ENCODE results near the gene TUBA3C.
"Not testable (repeated sequence)": the region's sequence is repeated elsewhere in the genome, so short reads cannot be mapped to it uniquely, and the experiment has no call there.

The TUBA3C gene

DNA sequence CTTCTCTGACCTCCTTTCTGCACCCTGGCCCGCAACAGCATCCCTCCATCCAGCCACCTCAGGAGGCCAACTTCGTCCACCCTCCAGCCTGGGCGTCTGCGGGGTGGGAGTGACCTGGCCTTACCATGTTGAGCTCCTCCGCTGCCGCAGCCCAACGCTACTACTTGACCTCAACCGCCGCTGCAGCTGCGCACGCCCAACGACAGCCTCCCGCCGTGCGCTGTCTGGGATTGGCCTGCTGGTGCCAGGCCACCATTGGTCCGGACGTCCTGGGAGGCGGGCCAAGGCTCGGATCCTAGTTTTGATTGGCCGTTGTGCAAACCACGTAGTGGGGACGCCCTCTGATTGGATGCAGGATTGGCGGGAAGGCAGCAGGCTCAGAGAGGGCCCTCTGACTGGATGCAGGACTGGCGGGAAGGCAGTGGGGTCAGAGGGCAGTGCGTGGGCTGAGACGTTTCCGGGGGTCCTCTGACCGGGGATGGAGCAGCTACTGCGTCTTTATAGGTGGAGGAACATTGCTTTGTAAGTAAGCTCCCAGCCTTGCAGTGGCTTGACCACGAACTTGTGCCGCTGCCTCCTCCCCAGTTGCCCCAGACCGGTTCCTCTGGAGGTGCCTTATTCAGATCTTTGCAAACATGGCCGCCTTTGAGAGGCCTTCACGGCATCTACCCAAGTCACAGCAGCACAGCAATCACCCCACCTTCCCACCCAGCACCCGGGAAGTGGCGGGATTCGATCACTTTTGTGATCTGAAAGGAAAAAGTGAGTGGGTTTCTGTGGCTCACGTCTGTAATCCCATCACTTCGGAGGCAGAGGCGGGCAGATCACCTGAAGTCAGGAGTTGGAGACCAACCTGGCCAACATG lies at the start of gene TUBA3C:
Gene TUBA3C, minus strand, starts transcription at position 204 of the 865 bp plus-strand sequence. Its CDS starts 77 bp downstream, at position 127.
- DNase-seq (ENCODE audit: low read depth), result no peak

DNA sequence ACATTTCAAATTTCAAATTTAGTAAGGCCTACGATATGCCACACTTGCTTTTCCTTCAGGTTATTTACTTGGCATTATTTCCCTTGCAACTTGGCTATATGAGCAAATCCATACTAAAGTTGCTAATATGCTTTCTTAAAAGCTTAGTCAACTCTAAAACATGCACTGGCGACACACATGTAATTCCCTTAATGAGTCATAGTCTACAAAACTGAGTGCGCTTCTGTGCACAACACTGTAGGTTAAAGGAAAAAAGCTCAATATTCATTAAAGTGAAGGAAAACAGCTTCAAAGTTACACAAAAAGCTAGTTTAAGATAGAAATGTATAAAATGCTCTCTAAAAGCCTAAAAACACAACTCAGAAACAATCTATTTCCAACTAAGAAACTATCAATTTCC lies 25.8 kb upstream of the TUBA3C start:
- DNase-seq (ENCODE audit: low read depth), result not testable (repeated sequence)

DNA sequence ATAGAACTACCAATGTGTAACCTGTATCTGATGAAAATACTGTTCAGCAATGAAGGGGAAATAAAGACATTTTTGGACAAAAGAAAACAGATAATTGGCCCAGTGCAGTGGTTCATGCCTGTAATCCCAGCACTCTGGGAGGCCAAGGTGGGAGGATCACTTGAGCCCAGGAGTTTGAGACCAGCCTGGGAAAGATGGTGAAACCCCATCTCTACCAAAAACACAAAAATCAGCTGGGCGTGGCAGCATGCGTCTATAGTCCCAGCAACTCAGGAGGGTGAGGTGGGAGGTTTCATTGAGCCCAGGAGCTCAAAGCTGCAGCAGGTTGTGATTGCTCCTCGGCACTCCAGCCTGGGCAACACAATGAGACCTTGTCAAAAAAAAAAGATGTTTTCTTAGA lies 11.0 kb upstream of the TUBA3C start:
- not testable (repeated sequence) for DNase-seq (ENCODE audit: low read depth)

DNA sequence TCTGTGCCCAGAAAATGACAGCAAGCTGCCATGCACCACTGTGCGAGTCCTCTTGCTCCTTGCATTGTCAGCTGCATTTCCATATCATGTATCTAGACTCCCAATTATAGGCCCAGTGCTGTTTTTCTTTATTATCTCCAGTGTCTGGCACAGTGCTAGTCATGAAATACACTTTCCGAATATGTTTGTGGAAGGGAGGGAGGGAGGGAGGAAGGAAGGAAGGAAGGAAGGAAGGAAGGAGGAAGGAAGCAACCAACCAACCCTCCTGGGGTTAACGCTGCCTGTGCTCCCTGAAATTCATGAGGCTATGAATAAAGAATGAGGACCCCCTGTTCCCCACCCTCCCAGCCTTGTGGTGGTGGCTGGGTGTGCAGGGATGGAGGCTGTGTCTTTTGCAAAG lies 8.3 kb upstream of the TUBA3C start:
- not testable (repeated sequence) for DNase-seq (ENCODE audit: low read depth)

DNA sequence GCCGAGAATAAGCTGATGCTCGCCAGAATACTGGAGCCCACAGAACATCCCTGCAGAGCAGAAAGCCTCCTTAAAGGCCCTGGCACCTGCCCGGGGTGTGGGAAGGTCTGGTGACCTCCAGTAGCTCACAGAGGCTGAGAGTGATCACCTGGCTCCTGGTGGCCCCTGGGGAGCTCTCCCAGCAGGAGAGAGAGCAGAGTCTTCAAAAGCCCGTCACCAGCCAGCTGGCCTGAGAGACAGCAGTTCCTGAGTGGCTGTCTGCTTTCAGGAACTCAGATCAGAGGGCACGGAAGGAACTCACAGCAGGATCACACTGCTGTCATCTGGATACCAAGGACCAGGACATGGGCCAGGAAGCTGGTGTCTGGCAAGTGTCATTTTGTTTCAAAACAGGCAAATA lies 7.7 kb upstream of the TUBA3C start:
- DNase-seq (ENCODE audit: low read depth), result not testable (repeated sequence)

DNA sequence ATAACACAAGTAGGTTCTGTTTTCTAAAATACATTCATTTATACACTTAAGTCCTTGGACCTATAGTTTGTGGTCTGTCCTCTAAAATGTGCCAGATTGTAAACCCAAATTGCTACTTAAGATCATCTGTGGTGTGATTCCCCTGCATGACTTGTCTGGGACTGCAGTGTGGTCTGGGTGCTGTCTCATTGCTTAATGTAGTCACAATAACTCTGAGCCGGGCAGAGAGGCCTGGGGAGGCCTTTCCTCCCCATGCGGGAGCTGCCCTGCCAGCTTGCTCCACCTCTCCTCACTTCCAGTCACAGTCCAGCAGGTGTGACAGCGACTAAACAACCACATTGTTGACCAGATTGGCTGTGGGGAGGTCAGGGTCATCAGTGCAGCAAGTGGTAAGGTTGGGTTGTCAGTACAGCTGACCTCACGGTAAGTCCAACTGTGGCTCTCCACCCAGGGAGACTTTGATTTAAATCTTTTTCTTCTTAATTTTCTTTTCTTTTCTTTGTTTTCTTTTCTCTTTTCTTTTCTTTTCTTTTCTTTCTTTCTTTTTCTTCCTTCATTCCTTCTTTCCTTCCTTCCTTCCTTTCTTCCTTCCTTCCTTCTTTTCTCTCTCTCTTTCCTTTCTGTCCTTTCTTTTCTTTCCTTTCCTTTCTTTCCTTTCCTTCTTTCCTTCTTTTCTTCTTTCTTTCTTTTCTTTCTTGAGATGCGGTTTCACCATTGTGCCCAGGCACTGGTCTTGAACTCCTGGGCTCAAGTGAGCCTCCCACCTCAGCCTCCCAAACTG lies 4.4 kb upstream of the TUBA3C start:
- no peak for DNase-seq (ENCODE audit: low read depth)

- no peak for DNase-seq (ENCODE audit: low read depth)
These were observed 3.7 kb upstream of the TUBA3C start for GRCh38 chr13:19185086-19185864.

- DNase-seq (ENCODE audit: low read depth), result no peak
These were observed 2.6 kb upstream of the TUBA3C start for GRCh38 chr13:19184176-19184575.

- no peak for DNase-seq (ENCODE audit: low read depth)
These were observed 2.1 kb upstream of the TUBA3C start for GRCh38 chr13:19183676-19184075.

- DNase-seq (ENCODE audit: low read depth), result no peak
These were observed 912 bp upstream of the TUBA3C start for GRCh38 chr13:19182536-19182935.

DNA sequence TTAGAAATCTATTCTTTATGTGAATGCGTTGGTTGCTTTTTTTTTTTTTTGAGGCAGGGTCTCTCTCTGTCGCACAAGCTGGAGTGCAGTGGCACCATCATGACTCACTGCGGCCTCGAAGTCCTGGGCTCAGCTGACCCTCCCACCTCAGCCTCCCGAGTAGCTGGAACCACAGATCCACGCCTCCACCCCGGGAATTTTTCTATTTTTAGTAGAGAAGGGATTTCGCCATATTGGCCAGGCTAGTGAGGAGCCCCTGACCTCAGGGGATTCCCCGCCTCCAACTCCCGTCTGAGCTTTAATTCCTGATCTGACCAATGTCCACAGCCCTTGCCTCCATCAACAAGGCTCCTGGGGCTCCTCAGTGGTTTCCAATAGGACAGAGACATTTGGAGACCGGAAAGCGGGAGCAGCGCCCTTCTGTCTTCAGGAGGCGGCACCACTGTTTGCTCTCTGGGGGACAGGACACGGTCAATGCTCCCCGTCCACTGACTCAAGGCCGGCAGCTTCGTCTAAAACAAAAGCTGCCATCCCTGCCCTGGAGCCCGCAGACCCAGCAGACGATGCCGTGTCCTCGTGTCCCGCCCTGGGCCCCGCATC lies 503 bp downstream of the TUBA3C start:
- no peak for DNase-seq (ENCODE audit: low read depth)

DNA sequence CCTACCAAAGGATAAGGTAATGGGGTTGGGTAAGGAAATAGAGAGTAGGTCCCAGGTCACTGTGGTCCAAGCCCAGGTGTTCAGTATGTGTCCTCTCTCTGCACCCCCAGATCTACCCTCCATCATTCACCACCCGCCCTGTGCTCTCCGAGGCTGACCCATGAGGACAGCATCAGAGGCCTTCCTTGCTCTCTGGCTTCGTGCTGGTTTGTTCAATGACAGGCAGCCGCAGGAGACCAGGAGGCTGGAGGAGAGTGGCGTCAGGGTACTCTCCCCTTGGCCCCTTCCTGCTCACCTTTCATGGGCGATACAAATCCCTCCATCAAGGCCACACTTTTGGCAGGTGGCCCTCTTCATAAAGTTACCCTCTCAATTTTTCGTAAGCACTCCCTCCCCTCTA lies 1.7 kb downstream of the TUBA3C start:
- no peak for DNase-seq (ENCODE audit: low read depth)

DNA sequence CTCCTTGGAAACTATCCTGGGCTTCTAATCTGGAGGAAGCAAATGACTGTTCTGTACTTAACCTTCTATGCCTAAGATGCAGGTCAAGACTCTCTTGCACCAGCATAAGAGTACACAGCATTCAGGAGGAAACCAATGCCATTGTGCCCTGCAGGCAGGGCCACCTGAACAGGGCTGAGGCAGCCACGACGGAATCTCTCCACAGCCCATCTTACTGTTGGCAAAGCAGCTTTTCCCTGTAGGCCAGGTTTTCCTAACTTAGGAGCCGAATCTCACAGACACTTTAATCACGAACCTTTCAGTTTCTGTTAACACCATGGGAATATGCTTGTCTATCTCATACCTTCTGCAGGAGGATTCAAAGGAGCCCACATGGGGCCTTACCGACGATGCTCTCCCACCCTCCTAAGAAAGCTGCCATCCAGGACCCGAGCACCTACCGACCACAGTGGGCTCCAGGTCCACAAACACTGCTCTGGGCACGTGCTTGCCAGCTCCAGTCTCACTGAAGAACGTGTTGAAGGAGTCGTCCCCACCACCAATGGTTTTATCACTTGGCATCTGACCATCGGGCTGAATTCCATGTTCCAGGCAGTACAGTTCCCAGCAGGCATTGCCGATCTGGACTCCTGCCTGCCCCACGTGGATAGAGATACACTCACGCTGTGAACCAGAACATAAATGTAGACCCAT lies 2.6 kb downstream of the TUBA3C start:
- DNase-seq (ENCODE audit: low read depth), result no peak

DNA sequence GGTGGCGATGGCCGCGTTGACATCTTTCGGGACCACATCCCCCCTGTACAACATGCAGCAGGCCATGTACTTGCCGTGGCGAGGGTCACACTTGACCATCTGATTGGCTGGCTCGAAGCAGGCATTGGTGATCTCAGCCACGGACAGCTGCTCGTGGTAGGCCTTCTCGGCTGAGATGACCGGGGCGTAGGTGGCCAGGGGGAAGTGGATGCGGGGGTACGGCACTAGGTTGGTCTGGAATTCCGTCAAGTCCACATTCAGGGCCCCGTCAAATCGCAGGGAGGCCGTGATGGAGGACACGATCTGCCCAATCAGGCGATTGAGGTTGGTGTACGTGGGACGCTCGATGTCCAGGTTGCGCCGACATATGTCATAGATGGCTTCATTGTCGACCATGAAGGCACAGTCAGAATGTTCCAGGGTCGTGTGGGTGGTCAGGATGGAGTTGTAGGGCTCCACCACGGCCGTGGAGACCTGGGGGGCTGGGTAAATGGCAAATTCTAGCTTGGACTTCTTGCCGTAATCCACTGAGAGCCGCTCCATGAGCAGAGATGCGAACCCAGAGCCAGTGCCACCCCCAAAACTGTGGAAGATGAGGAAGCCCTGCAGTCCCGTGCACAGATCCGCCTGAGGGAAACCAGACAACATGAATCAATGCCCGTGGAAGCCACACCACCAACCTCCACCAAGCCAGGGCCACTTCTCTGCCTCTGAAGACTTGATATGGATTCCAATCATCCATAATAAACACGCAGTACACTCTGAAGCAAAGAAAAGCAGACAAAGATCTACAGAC lies 4.4 kb downstream of the TUBA3C start:
- not testable (repeated sequence) for DNase-seq (ENCODE audit: low read depth)

DNA sequence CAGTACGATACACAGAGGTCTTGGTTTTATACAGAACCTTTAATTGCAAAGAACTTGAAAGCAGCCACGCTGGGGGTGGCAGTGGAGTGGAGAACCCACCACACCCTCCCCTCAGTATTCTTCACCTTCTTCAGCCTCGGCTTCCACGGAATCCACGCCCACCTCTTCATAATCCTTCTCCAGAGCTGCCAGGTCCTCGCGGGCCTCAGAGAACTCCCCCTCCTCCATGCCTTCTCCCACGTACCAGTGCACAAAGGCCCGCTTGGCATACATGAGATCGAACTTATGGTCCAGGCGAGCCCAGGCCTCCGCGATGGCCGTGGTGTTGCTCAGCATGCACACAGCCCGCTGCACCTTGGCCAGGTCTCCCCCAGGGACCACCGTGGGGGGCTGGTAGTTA lies 7.9 kb downstream of the TUBA3C start:
- no peak for DNase-seq (ENCODE audit: low read depth)

- DNase-seq (ENCODE audit: low read depth), result no peak
These were observed 9.0 kb downstream of the TUBA3C start for GRCh38 chr13:19172647-19173030.

GRCh38 chr13:19172007-19172646 lies 9.5 kb downstream of the TUBA3C start:
- DNase-seq (ENCODE audit: low read depth), result no peak

GRCh38 chr13:19171563-19171962 lies 10.1 kb downstream of the TUBA3C start:
- no peak for DNase-seq (ENCODE audit: low read depth)

DNA sequence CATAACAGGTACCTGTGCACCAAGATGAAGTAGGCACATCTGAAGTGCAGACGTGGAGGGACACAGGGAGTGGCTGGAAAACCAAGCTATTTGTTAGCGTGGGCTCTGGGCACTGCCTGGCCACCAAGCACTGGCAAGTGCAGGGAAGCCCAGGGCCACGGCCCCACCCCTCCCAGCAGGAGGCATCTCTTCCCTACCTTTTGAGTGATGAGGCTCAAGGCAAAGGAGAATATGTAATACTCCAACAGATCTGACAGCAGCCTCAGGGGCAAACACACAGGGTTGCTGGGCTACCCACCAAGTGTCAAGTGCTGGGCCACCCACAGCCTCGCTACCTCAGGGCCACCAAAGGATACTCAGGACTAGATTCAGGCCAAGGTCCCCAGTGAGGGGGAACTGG lies 11.6 kb downstream of the TUBA3C start:
- DNase-seq (ENCODE audit: low read depth), result no peak

GRCh38 chr13:19169496-19169895 lies 12.1 kb downstream of the TUBA3C start:
- no peak for DNase-seq (ENCODE audit: low read depth)

Measured in activated T-cell treated with anti-CD3 and anti-CD28 coated beads for 24 hours (primary cell).